HG02981 (cell line): ENCODE data around the gene ICE1.

Source experiments
- ATAC-seq: cut with Tn5 transposase; IDR thresholded peaks from one replicate; pipeline ENCODE4 v1.9.1; 2021; ENCODE audit warnings: mild to moderate bottlenecking, moderate library complexity; ENCODE audit not compliant: unreplicated experiment

Gene ICE1

DNA sequence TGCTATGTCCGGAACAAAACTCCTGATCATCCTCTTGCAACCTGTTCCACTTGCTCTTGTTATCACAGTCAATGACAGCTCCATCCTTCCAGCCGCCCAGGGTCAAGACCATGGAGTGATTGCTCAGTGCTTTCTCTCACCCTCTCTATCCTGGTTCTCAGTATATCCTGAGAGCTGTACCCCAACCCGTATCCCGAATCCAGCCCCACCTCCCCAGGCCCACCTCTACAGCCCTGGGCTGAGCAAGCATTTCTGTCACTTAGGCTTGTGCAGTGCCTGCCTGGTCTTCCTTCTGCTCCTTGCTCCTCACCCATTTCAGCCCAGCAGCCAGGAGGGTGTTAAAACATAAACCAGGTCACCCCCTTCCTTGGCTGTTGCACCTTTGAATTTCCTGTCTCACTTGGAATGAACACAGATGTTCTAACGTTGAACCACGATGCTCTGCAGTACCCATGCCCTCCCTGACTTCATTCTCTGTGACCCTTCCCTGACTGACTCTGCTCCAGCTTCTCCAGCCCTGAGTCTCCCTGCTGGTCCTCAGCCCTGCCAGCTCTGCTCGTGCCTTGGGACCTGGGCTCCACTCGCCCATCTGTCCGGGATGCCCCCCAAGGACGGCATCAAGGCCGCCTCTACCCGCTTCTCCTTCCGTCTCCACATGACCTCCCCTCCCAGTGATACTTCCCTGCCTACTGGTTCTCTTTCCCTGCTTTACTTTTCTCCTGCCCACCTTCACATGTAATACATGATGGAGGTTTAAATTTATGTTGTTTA is 110.0 kb downstream of the ICE1 start:
- ATAC-seq = no peak

DNA sequence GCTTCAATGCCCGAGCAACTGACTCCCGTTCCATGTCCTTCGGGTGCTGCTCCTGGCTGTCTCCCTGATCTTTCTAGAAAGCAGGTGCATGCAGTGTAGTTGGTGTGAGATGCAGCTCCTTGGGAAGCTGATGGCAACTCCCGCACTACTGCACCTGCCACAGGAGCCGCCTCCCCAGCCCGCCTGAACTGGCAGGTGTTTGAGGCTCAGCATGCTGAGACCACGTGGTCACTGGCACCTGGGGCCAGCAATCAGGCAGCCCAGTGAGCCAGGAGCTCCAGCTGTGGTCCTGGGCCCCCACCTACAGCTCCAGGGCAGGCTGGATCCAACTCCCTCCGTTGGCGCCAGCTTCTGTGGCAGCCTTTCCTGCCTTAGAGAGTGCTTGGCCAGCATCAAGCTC is 111.5 kb downstream of the ICE1 start:
- no peak for ATAC-seq

- no peak for ATAC-seq
Measured at GRCh38 chr5:5534333-5534732, 111.9 kb downstream of the ICE1 start.

DNA sequence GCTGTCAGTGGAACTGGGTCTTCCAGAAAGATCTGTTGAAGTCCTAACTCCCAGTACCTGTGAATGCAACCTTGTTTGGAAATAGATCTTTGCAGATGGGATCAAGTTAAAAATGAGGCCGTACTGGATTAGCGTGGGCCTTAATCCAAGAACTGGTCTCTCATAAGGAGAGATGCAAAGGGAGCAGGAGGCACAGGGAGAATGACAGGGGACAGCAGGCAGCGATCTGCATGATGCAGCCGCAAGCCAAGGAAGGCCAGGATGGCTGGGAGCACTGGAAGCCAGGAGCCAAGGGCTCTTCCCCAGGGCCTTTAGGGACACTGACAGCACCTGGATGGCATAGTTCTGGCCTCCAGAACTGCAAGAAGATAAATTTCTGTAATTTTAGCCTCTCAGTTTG is 114.4 kb downstream of the ICE1 start:
- no peak for ATAC-seq

DNA sequence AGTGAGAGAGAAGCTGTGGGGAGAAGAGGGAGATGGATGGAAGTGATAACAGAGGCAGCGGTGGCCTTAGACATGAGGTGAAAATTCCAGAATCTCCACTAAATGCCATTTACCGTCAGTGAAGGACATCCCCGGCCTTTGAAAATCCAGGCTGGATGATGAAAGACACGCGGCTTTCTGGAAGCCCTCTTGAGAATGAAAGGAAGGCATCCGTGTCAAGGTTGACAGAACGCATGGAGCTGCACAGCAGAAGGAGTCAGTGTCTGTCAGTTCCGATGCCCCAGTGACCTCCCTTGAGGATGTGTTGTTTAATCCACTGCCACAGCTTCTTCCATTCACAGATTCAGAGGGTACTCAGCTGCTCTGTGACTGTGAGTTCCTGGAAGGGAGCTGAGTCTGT is 114.9 kb downstream of the ICE1 start:
- ATAC-seq = no peak

GRCh38 chr5:5539590-5539989 is 117.1 kb downstream of the ICE1 start:
- ATAC-seq = no peak
